Epithelial cell of esophagus (primary cell): ENCODE measurements around the gene CHST5.
A peak's percentile ranks its signal among the peaks of the same experiment; 100 is the strongest.
"Not testable (repeated sequence)": the region's sequence is repeated elsewhere in the genome, so short reads cannot be mapped to it uniquely, and the experiment has no call there.

Experiments used
- DNase-seq: peaks from one replicate; pipeline ENCODE4 v3.0.0; 2010; ENCODE audit warnings: low read depth
- H3K4me3 ChIP-seq: 2 replicates; pipeline ENCODE4 v1.5.1; 2011; ENCODE audit warnings: mild to moderate bottlenecking, low read length, control low read depth
- TF ChIP-seq, protein P1 (sequence below): IDR thresholded peaks from 2 replicates; pipeline ENCODE4 v1.5.1; 2011; ENCODE audit warnings: low read depth, mild to moderate bottlenecking, low read length, control low read depth, inconsistent platforms; ENCODE audit not compliant: insufficient read depth; ENCODE audit errors: missing control alignments

CHST5 gene

DNA sequence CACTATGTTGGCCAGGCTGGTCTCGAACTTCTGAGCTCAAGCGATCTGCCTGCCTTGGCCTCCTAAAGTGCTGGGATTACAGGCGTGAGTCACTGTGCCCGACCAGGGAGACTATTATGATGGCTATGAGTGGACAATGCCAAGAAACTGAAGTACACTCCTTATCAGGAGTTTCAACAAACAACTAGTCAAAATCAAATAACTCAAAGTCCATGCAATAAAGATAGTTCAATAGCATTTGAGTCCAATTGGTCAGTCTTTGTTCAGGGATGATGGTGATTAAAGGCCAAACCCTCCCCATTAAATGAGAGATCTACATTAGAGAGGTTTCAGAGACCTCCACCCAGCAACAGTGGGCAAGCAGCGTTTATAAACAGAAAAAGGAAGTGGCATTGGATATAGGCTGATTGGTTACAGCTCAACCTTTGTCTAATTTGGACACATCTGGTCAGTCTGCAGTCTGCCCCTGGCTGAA lies 8.0 kb downstream of the CHST5 start:
- TF ChIP-seq, protein P1, sequence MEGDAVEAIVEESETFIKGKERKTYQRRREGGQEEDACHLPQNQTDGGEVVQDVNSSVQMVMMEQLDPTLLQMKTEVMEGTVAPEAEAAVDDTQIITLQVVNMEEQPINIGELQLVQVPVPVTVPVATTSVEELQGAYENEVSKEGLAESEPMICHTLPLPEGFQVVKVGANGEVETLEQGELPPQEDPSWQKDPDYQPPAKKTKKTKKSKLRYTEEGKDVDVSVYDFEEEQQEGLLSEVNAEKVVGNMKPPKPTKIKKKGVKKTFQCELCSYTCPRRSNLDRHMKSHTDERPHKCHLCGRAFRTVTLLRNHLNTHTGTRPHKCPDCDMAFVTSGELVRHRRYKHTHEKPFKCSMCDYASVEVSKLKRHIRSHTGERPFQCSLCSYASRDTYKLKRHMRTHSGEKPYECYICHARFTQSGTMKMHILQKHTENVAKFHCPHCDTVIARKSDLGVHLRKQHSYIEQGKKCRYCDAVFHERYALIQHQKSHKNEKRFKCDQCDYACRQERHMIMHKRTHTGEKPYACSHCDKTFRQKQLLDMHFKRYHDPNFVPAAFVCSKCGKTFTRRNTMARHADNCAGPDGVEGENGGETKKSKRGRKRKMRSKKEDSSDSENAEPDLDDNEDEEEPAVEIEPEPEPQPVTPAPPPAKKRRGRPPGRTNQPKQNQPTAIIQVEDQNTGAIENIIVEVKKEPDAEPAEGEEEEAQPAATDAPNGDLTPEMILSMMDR: no peak
- H3K4me3 ChIP-seq: no peak overlapping the region
- DNase-seq: no peak

DNA sequence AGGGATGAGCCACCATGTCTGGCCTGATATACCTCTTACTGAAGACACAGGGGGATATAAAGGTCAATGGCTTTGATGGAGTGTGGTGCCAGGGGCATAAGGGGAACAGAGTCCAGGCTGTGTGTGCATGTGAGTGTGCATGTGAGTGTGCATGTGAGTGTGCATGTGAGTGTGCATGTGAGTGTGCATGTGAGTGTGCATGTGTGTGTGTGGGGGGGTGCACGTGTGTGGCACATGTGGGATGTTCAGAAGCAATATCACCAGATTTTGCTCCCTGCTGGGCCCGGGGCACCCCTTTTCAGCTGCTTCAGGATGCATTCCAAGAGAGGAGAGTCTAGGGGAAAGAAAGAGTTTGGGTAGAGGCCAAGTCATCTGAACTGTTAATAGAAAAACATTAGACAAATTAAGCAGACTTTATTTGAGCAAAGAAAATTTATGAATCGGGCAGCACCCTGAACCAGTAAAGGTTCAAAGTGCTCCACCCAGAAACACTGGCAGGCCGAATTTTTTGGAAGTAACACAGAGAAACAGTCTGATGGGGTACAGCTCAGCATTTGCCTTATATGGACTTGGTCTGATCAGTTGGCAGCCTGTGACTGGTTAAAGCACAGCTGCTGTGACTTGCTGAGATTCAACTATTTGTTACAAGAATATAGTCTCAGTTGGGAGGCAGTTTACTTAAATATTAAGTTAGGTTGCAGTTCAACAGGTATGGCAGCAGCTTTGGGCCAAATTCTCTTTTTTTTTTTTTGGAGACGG lies 9.7 kb downstream of the CHST5 start:
- TF ChIP-seq, protein P1: no peak
- no peak overlapping the region for H3K4me3 ChIP-seq
- no peak for DNase-seq

DNA sequence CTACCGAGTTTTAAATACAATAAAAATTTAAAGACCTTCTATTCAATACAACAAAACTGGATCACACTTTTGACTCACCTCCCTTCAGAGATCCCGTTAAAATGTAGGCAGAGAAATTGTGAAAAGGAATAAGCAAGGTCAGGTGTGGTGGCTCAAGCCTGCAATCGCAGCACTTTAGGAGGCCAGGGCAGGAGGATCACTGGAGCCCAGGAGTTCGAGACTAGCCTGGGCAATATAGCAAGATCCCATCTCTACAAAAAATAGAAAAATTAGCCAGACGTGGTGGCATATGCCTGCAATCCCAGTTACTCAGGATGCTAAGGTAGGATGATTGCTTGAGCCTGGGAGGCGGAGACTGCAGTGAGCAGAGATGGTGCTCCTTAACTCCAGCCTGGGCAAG lies 16.7 kb downstream of the CHST5 start:
- TF ChIP-seq, protein P1: no peak
- DNase-seq: no peak

DNA sequence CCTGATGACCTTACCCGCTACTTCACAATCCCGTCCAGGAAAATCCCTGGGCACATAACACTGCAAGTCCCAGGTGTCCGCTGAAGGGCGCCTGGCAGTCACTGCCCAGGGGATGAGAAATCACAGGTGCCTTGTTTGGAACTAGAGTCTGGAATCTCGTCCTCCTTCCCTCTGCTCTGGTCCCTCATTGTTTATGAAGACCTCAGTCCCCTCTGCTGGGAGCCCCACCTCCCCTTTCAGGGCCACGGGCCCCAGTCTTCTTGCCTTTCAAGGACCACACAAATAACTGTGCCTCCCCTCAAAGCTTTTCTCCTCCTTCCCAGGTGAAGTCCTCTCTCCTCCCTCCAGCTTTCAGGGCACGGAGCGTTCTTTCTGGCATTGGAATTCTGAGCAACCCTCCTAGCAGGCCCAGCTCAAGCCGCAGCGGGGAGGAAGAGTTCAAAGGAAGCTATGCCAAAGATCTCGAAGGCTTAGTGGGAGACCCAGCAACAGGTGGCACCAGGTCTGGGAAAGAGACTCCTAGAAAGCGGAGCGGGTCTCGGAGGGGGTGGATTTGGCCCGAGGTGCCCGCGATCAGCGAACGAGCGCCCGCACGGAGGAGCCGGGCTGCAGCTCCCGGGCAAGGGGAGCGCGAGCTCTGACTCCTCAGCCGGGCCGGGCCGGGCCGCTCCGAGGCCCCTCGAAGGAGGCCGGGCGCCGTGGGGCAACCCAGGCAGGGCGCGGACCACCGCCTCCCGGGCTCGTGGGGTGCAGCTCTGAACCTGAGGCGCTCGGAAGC lies 19.5 kb downstream of the CHST5 start:
- peak overlapping the region; percentile 74 for H3K4me3 ChIP-seq
- not testable (repeated sequence) for DNase-seq

More for the DNA sequence above, 16.7 kb downstream of the CHST5 start:
- no peak overlapping the region for H3K4me3 ChIP-seq

DNA sequence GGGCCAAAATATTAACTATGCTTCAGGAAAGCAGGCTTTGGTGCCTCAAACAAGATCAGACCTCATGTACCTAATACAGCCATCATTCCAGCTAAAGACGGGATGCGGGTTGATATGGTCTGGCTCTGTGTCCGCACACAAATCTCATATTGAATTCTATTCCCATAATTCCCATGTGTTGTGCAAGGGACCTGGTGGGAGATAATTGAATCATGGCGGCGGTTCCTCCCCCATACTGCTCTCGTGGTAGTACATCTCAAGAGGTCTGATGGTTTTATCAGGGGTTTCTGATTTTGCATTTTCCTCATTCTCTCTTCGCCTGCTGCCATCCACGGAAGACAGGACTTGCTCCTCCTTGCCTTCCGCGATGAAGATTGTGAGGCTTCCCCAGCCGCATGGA lies 21.6 kb downstream of the CHST5 start:
- TF ChIP-seq, protein P1: no peak

DNA sequence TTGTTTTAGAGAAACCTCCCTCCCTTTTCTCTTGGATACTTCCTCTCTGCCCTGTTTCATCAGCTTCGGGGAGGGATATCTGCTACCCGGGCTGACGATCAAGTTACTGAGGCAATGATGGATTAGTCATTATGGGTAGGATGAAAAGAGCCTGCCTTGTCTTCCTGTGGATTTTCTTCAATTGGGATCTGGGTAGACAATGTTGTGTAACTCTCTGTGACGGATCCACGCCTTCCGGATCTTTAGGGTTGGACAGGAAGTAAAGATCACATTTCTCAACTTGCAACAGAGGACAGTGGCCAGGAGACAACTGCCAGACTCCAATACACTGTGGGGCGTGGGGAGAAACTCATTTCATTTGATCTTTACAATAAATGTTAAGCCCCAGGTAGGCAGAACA lies 29.3 kb downstream of the CHST5 start:
- TF ChIP-seq, protein P1: no peak

More for the DNA sequence above, 21.6 kb downstream of the CHST5 start:
- no peak overlapping the region for H3K4me3 ChIP-seq
- no peak for DNase-seq

DNA sequence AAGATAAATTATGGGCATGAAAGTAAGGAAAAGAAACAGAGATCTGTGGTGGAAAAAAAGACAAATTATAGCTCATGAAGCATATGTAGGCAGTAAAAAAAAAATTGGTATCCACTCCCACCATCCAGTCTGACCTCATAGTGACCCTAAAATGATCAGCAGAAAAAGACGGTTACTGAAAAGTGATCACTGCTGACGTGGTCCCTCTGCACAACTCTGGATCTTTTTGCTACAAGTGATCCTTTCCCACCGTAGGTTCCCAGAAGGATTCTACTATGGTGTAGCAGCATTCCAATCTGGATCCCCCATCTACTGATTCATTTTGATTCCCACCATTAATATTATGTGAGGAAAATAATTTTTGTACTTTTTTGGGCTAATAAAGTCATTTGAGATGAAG lies 29.8 kb downstream of the CHST5 start:
- DNase-seq: no peak
- H3K4me3 ChIP-seq: no peak overlapping the region
- TF ChIP-seq, protein P1: no peak

More for the DNA sequence above, 29.3 kb downstream of the CHST5 start:
- H3K4me3 ChIP-seq: no peak overlapping the region
- peak; percentile 96 for DNase-seq
